Cardiac fibroblast (primary cell): ENCODE data around the gene KRT74.

Experiments
- DNase-seq, 2 donors: peaks; one replicate each; pipeline versions ENCODE4 v3.0.0 to v3.0.0-alpha.2; 2010; ENCODE audit warnings: low read depth in 2 of 2
- H3K4me3 ChIP-seq, 2 donors: replicated peaks in 1 of 2; 1 replicate in 1 of 2; 2 replicates in 1 of 2; pipeline ENCODE4 v1.5.1; 2011; ENCODE audit warnings: low read depth in 2 of 2, low read length in 2 of 2, mild to moderate bottlenecking in 2 of 2, moderate library complexity in 1 of 2
- TF ChIP-seq, protein P1 (sequence below): IDR thresholded peaks from one replicate; pipeline ENCODE4 v1.5.1; 2011; ENCODE audit warnings: low read depth, mild to moderate bottlenecking, low read length, inconsistent platforms

Gene KRT74

DNA sequence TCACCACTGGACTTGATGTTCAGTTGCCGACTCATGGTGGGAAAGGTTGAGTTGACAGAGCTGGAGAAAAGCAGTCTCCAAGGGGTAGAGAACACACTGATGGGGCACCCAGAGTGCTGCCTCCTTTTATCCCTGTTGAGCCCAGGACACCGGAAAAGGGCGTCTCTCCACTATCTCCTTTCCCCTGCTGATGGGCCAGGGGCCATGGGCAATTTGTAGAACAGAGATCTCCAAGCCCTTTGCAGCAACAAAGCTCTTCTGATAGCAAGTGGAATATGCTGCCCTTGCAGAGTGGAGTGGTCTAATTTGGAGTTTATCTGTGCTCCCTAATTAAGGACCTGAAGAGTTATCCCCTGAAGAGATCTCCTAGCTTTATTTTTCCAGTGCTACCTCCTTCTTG, at the start of gene KRT74:
Gene KRT74, minus strand, starts transcription at position 101 of the 400 bp plus-strand sequence. Its CDS starts 66 bp downstream, at position 35.
- TF ChIP-seq, protein P1, sequence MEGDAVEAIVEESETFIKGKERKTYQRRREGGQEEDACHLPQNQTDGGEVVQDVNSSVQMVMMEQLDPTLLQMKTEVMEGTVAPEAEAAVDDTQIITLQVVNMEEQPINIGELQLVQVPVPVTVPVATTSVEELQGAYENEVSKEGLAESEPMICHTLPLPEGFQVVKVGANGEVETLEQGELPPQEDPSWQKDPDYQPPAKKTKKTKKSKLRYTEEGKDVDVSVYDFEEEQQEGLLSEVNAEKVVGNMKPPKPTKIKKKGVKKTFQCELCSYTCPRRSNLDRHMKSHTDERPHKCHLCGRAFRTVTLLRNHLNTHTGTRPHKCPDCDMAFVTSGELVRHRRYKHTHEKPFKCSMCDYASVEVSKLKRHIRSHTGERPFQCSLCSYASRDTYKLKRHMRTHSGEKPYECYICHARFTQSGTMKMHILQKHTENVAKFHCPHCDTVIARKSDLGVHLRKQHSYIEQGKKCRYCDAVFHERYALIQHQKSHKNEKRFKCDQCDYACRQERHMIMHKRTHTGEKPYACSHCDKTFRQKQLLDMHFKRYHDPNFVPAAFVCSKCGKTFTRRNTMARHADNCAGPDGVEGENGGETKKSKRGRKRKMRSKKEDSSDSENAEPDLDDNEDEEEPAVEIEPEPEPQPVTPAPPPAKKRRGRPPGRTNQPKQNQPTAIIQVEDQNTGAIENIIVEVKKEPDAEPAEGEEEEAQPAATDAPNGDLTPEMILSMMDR, result no peak
- H3K4me3 ChIP-seq, result no peak within 1 kb of the TSS
- no peak for DNase-seq

DNA sequence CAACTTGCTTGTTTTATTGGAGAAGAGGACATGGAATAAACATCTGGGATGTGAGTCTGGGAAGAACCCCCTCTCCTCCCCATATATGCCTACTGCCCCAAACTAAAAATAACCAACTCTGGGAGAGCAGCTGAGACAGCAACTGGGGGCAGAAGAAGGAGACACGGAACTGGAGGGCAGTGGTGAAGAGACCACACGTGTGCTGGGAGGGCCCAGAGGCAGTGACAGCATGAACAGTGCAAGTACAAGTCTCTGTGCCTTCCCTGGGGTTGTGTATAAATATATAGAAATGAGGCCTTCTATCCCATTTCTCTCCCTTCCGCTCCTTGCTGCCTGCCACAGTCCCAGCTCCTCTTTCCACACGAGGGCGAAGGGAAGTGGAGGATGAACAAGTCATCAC, 48.7 kb upstream of the KRT74 start:
- TF ChIP-seq, protein P1, result no peak
- H3K4me3 ChIP-seq, result no peak overlapping the region
- DNase-seq, result no peak

DNA sequence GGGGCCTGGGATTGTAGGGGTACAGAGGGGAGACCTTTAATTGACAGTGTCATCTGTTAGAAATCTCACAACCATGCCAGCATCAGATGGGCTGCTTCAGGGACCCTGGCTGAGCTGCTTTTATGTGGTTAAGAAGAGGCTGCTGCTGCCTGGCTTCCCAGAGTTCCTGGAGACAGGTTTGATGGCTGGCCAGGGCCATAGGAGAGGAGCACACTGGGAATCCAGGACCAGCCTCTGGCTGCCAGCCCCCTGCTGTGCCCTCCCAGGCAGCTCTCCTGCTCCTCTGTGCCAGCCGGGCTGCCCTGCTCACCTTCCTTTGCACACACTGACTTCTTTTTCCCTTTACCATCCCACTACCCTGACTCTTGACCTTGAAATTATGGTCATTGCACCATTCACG, 45.2 kb upstream of the KRT74 start:
- DNase-seq, result no peak
- no peak overlapping the region for H3K4me3 ChIP-seq
- TF ChIP-seq, protein P1, result no peak

DNA sequence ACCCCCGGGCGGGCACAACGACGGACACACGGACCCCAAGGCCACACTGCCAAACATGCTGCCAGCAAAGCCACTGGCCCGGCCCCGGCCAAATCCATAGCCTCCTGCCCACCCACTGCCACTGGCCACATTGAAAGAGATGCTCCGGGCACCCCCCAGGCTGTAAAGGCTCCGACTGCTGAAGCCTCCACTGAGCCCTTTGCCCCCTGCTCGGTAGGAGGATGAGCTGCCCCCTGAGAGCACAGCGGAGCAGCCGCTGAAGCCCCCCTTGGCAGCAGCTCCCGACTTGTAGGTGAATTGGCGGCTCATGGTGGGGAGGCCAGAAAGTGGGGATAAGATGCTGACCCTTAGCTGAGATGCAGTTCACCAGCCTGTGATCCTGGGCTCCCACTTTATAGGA, 44.6 kb upstream of the KRT74 start, which contains the start of gene KRT73:
Gene KRT73, minus strand, starts transcription at position 344 of the 400 bp plus-strand sequence. Its CDS starts 35 bp downstream, at position 309.
- TF ChIP-seq, protein P1, result no peak
- no peak for DNase-seq
- no peak within 1 kb of the TSS for H3K4me3 ChIP-seq

DNA sequence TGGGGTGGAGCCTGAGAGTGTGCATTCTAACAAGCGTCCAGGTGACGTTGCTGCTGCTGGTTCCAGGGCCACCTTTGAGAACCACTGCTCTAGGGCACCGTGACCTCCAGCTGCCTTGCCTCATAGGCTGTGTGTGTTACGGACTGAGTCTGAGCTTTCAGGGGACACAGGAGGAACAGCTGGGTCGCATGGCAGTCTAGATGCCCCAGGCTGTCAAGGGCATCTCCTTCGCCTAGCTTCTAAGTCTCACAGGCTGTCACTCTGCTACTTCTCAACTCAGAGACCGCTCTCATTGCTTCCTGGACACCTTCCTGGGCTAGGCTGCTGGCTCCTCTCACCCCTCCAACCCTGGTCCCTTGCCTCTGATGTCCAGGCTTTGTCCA, 43.8 kb upstream of the KRT74 start:
- DNase-seq, result no peak
- no peak overlapping the region for H3K4me3 ChIP-seq
- TF ChIP-seq, protein P1, result no peak

DNA sequence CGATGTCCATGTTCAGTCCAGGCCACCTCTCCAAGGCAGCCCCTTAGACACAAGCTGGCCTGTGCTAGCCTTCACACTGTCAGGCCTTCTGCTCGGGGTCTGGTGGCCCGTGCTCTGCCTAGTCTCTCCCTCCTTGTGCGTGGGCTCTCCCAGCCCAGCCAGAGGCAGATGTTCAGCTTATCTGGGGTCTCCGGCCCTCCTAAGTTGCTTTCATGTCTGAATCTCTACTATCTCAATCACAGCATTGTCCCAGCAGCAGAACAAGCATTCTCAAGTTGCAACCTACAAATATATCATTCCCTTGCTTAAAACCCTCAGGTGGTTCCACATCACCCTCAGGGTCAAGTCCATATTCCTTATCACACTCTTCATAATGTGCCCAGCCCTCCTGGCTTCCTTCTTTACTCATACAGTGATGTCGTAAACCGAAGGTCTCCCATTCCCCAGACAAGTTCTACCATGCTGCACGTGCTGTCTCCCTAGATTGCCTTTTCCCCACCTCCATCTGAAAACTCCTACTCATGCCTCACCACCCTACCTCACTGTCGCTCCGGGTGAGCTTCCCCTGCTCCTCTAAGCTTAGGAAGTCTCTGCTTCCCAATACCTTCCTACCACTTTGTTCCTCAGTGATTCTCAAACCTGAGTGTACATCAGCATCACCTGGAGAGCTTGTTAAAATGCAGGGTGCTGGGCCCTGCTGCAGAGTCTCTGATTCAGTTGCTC, 43.2 kb upstream of the KRT74 start:
- TF ChIP-seq, protein P1, result no peak
- H3K4me3 ChIP-seq, result no peak overlapping the region
- DNase-seq, result no peak
